Activated CD4-positive, alpha-beta memory T cell treated with anti-CD3 and anti-CD28 coated beads, Interleukin-2, amount 10 ng/mL, durations not matched to agents 7 days and 5 days (primary cell): Measurements from ENCODE around the gene ZNF644. TPM values are rescaled to one million over a fixed set of nuclear protein-coding genes. Genes with fewer than 3 reads are reported as not detected.
A peak's percentile ranks its signal among the peaks of the same experiment; 100 is the strongest.
"Not testable (repeated sequence)": the region's sequence is repeated elsewhere in the genome, so short reads cannot be mapped to it uniquely, and the experiment has no call there.

Source experiments
- CTCF ChIA-PET: fragments of 350-600 bp; sonication (Branson Sonifier 250); formaldehyde crosslinking; loops from one replicate; lab custom pipeline; 2021; ENCODE audit warnings: antibody characterized with exemption, inconsistent platforms; lab: Charles Lee
- POLR2A ChIA-PET: fragments of 350-600 bp; sonication (Branson Sonifier 250); formaldehyde crosslinking; loops from one replicate; lab custom pipeline; 2021; ENCODE audit warnings: antibody characterized with exemption; lab: Charles Lee
- DNase-seq: peaks from one replicate; pipeline ENCODE4 v3.0.0-alpha.2; 2020
- H3K27ac Mint-ChIP-seq: one replicate; pipeline ENCODE4 v1.8.0; 2021; ENCODE audit warnings: mild to moderate bottlenecking, mixed read lengths
- H3K27me3 Mint-ChIP-seq: one replicate; pipeline ENCODE4 v1.8.0; 2021; ENCODE audit warnings: mixed read lengths
- H3K36me3 Mint-ChIP-seq: one replicate; pipeline ENCODE4 v1.8.0; 2021; ENCODE audit warnings: low read depth, mixed read lengths
- H3K4me1 Mint-ChIP-seq: one replicate; pipeline ENCODE4 v1.8.0; 2021; ENCODE audit warnings: mixed read lengths
- H3K4me3 Mint-ChIP-seq: one replicate; pipeline ENCODE4 v1.8.0; 2021; ENCODE audit warnings: mild to moderate bottlenecking, mixed read lengths
- H3K9me3 Mint-ChIP-seq: one replicate; pipeline ENCODE4 v1.8.0; 2021; ENCODE audit warnings: mixed read lengths
- total RNA-seq, 2 experiments: library from RNA; stranded (reverse); gene quantifications; one replicate each; pipeline ENCODE4 v1.2.3, GENCODE V29; 2021

ZNF644 gene
- total RNA-seq, result 10 to 100 TPM; 50.9 to 56.1 TPM

GRCh38 chr1:91021686-91022517, at the start of gene ZNF644:
Gene ZNF644, minus strand, starts transcription at chr1:91022035. Its CDS starts 39,682 bp downstream, at chr1:90982353.
- peaks cover 45% of the 10 kb centered on the region for H3K4me1 Mint-ChIP-seq
- peak; percentile 93 for DNase-seq
- ChIA-PET CTCF (interaction anchor here (0.6 to 1.5 kb wide), 3 partner anchors 35 to 301 kb away, joined by 3 to 5 read pairs (median 3); no protein-coding TSS in a partner anchor), POLR2A (interaction anchor here (0.6 to 2.6 kb wide), 12 partner anchors 10 to 1810 kb away, joined by 3 to 19 read pairs (median 3); partner anchors contain the start of gene RPL5)
- H3K36me3 Mint-ChIP-seq, result peaks cover 32% of the 10 kb centered on the region
- H3K4me3 Mint-ChIP-seq, result peak within 1 kb of the TSS; percentile 92
- H3K27me3 Mint-ChIP-seq, result no peaks in the 10 kb centered on the region
- H3K27ac Mint-ChIP-seq, result peak within 1 kb of the TSS; percentile 99
- H3K9me3 Mint-ChIP-seq, result no peaks in the 10 kb centered on the region

- Mint-ChIP-seq H3K4me1 (no peaks in the 10 kb centered on the region), H3K27ac (no peak overlapping the region), H3K4me3 (no peak overlapping the region), H3K36me3 (no peaks in the 10 kb centered on the region), H3K9me3 (no peaks in the 10 kb centered on the region), H3K27me3 (no peaks in the 10 kb centered on the region)
- POLR2A ChIA-PET, result no interaction called here
- no peak for DNase-seq
- CTCF ChIA-PET, result interaction anchor here (0.8 to 1.3 kb wide), 2 partner anchors 16 to 1026 kb away, joined by 3 read pairs; no protein-coding TSS in a partner anchor
Measured at GRCh38 chr1:91070298-91070697, 48.5 kb upstream of the ZNF644 start.

- H3K9me3 Mint-ChIP-seq, result peaks cover 4% of the 10 kb centered on the region
- ChIA-PET POLR2A (no interaction called here), CTCF (interaction anchor here (0.7 kb wide), 1 partner anchor 15 kb away, joined by 3 read pairs; no protein-coding TSS in a partner anchor)
- DNase-seq, result no peak
- no peaks in the 10 kb centered on the region for H3K27me3 Mint-ChIP-seq
- H3K27ac Mint-ChIP-seq, result no peak overlapping the region
- H3K4me3 Mint-ChIP-seq, result no peak overlapping the region
- H3K4me1 Mint-ChIP-seq, result no peaks in the 10 kb centered on the region
- H3K36me3 Mint-ChIP-seq, result no peaks in the 10 kb centered on the region
Measured at GRCh38 chr1:91066538-91066937, 44.7 kb upstream of the ZNF644 start.

GRCh38 chr1:91065337-91065736, 43.5 kb upstream of the ZNF644 start:
- H3K4me1 Mint-ChIP-seq, result no peaks in the 10 kb centered on the region
- no peaks in the 10 kb centered on the region for H3K27me3 Mint-ChIP-seq
- CTCF ChIA-PET, result no interaction called here
- no peak for DNase-seq
- no peak overlapping the region for H3K4me3 Mint-ChIP-seq
- H3K36me3 Mint-ChIP-seq, result no peaks in the 10 kb centered on the region
- no peak overlapping the region for H3K27ac Mint-ChIP-seq
- POLR2A ChIA-PET, result no interaction called here
- peaks cover 9% of the 10 kb centered on the region for H3K9me3 Mint-ChIP-seq

- POLR2A ChIA-PET, DNase-seq, H3K4me1 Mint-ChIP-seq, CTCF ChIA-PET, H3K36me3 Mint-ChIP-seq, H3K27me3 Mint-ChIP-seq, H3K4me3 Mint-ChIP-seq, H3K27ac Mint-ChIP-seq: not testable (repeated sequence)
- H3K9me3 Mint-ChIP-seq, result peaks cover 11% of the 10 kb centered on the region
Measured at GRCh38 chr1:91063403-91063802, 41.6 kb upstream of the ZNF644 start.

GRCh38 chr1:91059157-91059556, 37.3 kb upstream of the ZNF644 start:
- no peaks in the 10 kb centered on the region for H3K4me1 Mint-ChIP-seq
- H3K36me3 Mint-ChIP-seq, result no peaks in the 10 kb centered on the region
- no peak overlapping the region for H3K27ac Mint-ChIP-seq
- H3K9me3 Mint-ChIP-seq, result peaks cover 10% of the 10 kb centered on the region
- no peak for DNase-seq
- ChIA-PET POLR2A (no interaction called here), CTCF (no interaction called here)
- H3K27me3 Mint-ChIP-seq, result peaks cover 4% of the 10 kb centered on the region
- no peak overlapping the region for H3K4me3 Mint-ChIP-seq

- ChIA-PET CTCF (no interaction called here), POLR2A (no interaction called here)
- Mint-ChIP-seq H3K27ac (no peak overlapping the region), H3K27me3 (peaks cover 4% of the 10 kb centered on the region), H3K36me3 (no peaks in the 10 kb centered on the region), H3K4me3 (no peak overlapping the region), H3K4me1 (no peaks in the 10 kb centered on the region), H3K9me3 (peaks cover 7% of the 10 kb centered on the region)
- no peak for DNase-seq
Measured at GRCh38 chr1:91057784-91058183, 35.9 kb upstream of the ZNF644 start.

GRCh38 chr1:91054780-91055481, 33.1 kb upstream of the ZNF644 start:
- no peaks in the 10 kb centered on the region for H3K36me3 Mint-ChIP-seq
- DNase-seq, result no peak

GRCh38 chr1:91053630-91054029, 31.8 kb upstream of the ZNF644 start:
- H3K36me3 Mint-ChIP-seq, result no peaks in the 10 kb centered on the region
- no peak overlapping the region for H3K27ac Mint-ChIP-seq
- no peak for DNase-seq
- ChIA-PET CTCF (no interaction called here), POLR2A (no interaction called here)
- H3K4me3 Mint-ChIP-seq, result no peak overlapping the region
- H3K9me3 Mint-ChIP-seq, result no peaks in the 10 kb centered on the region
- H3K4me1 Mint-ChIP-seq, result no peaks in the 10 kb centered on the region
- H3K27me3 Mint-ChIP-seq, result no peaks in the 10 kb centered on the region

More at GRCh38 chr1:91054780-91055481, 33.1 kb upstream of the ZNF644 start:
- no peaks in the 10 kb centered on the region for H3K9me3 Mint-ChIP-seq
- ChIA-PET CTCF (no interaction called here), POLR2A (no interaction called here)
- no peak overlapping the region for H3K4me3 Mint-ChIP-seq
- H3K4me1 Mint-ChIP-seq, result no peaks in the 10 kb centered on the region
- H3K27me3 Mint-ChIP-seq, result peaks cover 4% of the 10 kb centered on the region
- H3K27ac Mint-ChIP-seq, result no peak overlapping the region

GRCh38 chr1:91049551-91049950, 27.7 kb upstream of the ZNF644 start:
- DNase-seq, H3K4me1 Mint-ChIP-seq, H3K27me3 Mint-ChIP-seq, H3K9me3 Mint-ChIP-seq, POLR2A ChIA-PET, H3K4me3 Mint-ChIP-seq, H3K36me3 Mint-ChIP-seq, H3K27ac Mint-ChIP-seq: not testable (repeated sequence)
- CTCF ChIA-PET, result interaction anchor here (0.7 kb wide), 1 partner anchor 234 kb away, joined by 3 read pairs; no protein-coding TSS in a partner anchor

- ChIA-PET CTCF (interaction anchor here (0.7 kb wide), 1 partner anchor 118 kb away, joined by 5 read pairs; no protein-coding TSS in a partner anchor), POLR2A (no interaction called here)
- Mint-ChIP-seq H3K27ac (no peak overlapping the region), H3K9me3 (peaks cover 3% of the 10 kb centered on the region), H3K36me3 (no peaks in the 10 kb centered on the region), H3K4me1 (no peaks in the 10 kb centered on the region), H3K4me3 (no peak overlapping the region), H3K27me3 (no peaks in the 10 kb centered on the region)
- no peak for DNase-seq
Measured at GRCh38 chr1:91046766-91047165, 24.9 kb upstream of the ZNF644 start.

- ChIA-PET CTCF (no interaction called here), POLR2A (no interaction called here)
- Mint-ChIP-seq H3K4me1 (no peaks in the 10 kb centered on the region), H3K4me3 (no peak overlapping the region), H3K36me3 (no peaks in the 10 kb centered on the region), H3K9me3 (peaks cover 6% of the 10 kb centered on the region), H3K27me3 (no peaks in the 10 kb centered on the region), H3K27ac (no peak overlapping the region)
- no peak for DNase-seq
Measured at GRCh38 chr1:91045284-91045683, 23.4 kb upstream of the ZNF644 start.

- POLR2A ChIA-PET, H3K27ac Mint-ChIP-seq, DNase-seq: not testable (repeated sequence)
Measured at GRCh38 chr1:91044776-91045175, 22.9 kb upstream of the ZNF644 start.

More at GRCh38 chr1:91044776-91045175, 22.9 kb upstream of the ZNF644 start:
- H3K4me1 Mint-ChIP-seq, H3K4me3 Mint-ChIP-seq, CTCF ChIA-PET, H3K36me3 Mint-ChIP-seq, H3K9me3 Mint-ChIP-seq, H3K27me3 Mint-ChIP-seq: not testable (repeated sequence)
